ENCODE data around the gene GMPPB.

Gene GMPPB

DNA sequence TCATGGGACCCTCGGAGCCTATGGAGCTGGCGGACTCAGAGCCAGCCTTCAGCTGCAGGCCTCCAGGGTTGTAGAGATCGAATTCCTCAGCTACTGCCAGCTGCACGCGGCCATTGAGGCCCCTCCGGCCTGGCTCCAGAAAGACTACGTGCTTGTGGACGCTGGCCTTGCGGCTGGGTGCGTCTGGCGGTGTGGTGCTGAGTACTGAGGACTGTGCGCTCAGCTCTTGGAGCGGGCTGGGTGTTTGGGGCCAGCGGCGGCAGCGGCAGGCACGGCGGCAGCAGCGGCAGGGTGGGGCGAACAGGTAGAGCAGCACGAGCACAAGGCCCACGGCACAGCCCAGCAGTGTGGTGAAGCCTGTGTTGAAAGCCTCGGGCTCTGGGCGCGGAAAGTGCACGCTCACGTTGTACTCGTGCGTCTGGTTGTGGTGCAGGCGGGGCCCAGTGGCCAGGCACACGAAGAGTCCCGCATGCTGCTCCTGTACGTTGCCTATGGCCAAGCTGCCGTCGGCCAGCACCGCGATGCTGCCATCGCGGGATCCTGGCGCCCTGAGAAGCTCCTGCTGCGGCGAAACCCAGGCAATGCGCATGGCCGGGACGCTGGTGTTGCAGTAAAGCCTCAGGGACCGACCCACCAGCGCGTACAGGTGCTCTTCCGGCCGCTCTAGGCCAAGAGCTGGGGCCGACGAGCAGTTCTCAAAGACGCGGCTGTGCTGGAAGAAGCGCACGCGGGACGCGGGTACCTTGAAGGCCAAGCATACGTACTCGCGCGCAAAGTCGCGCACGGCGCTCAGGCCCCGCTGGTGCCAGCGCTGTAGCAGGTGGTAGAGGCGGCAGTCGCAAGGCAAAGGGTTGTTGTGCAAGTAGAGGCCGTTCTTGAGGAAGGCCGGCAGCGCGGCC lies 5.5 kb downstream of the GMPPB start:
- no peak for DNase-seq (ENCODE audit: low read depth)
- H3K4me3 ChIP-seq (ENCODE audit: low read depth, low read length) = no peak overlapping the region
- no peak for TF ChIP-seq CTCF (IDR thresholded peaks at IDR 0.05; ENCODE audit: control insufficient read depth, extremely low read depth, insufficient read depth)

DNA sequence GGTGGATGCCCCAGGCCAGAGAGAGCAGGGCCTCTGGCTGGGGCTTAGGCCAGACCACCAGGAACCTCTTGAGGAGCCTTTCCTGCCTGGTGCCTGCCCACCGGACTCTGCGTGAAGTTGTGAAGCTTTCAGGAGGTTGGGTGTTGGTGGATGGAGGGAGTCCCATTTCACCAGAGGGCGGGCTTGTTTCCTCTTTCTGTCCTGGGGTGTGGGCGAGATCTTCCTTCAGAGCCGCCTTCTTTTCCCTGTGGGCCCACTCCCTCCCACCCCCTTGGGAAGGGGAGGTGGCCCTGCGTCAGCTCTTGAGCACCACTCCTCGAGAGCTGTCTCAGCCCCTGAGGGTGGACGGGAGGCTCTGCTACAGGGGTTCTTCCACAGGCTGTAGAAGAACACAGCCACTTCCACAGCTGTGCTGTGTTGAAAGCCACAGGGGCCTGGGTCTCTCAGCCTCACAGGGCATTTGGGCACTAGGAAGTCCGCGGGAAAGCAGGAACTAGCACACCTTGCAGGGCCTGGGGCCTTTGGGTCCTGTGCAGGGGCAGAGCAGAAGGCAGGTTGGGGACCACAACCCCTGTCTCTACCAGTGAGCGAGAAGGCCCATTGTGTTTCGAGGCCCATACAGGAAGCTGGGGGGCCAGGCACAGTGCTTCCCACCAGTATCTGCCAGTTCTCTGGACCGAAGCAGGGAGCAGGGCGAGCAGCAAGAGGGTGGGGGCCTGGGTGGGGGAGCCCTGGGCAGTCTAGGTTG lies 6.4 kb downstream of the GMPPB start:
- no peak for DNase-seq (ENCODE audit: low read depth)
- H3K4me3 ChIP-seq (ENCODE audit: low read depth, low read length) = no peak overlapping the region
- no peak for TF ChIP-seq CTCF (IDR thresholded peaks at IDR 0.05; ENCODE audit: control insufficient read depth, extremely low read depth, insufficient read depth)

DNA sequence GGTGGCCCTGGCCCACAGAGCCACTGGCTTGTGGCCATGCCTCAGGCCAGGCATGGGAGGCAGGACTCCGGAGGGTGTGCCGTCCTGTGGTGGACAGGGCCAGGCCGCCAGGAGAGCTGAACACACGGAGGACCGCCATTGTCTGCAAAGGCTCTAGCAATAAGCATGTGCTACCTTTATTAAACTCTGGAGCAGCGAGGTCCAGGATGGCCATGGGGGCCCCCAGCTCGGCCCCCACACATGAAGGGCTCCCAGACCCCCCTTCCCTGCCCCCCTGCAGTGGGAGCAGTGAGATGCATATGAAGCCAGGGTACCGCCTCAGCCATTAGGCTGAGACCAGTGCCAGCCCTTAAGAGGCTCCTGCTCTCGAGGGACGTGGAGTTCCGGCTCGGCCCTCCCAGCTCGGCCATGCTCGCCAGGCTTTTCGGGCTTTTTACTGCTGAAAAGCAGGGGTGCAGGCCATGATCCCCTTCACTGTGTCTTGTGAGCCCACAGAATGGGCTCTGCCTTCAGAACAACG lies 7.0 kb downstream of the GMPPB start:
- TF ChIP-seq CTCF (IDR thresholded peaks at IDR 0.05; ENCODE audit: control insufficient read depth, extremely low read depth, insufficient read depth) = no peak
- no peak for DNase-seq (ENCODE audit: low read depth)
- H3K4me3 ChIP-seq (ENCODE audit: low read depth, low read length) = no peak overlapping the region

DNA sequence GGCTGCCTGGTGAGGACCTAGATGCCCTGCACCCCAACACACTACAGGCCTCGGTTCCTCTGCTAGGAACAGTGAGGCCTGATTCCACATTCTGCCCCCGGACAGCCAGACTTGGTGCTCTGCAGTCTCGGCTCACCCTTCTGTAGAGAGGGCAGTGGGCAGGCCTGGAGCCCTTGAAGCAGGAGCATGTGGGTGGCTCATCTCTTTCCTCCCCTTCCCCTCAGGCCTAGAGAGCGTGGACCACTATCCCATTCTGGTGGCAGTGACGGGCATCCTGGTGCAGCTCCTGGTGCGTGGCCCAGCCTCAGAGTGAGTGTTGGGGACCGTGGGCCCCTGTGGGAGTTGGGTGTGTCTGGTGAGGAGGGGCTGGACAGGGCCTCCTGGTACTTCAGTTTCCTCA lies 7.6 kb downstream of the GMPPB start:
- no peak for DNase-seq (ENCODE audit: low read depth)

GRCh38 chr3:49715611-49716121 lies 8.1 kb downstream of the GMPPB start:
- DNase-seq (ENCODE audit: low read depth) = no peak
- TF ChIP-seq CTCF (IDR thresholded peaks at IDR 0.05; ENCODE audit: control insufficient read depth, extremely low read depth, insufficient read depth) = no peak

More for the DNA sequence above, 7.6 kb downstream of the GMPPB start:
- no peak overlapping the region for H3K4me3 ChIP-seq (ENCODE audit: low read depth, low read length)
- no peak for TF ChIP-seq CTCF (IDR thresholded peaks at IDR 0.05; ENCODE audit: control insufficient read depth, extremely low read depth, insufficient read depth)

GRCh38 chr3:49714728-49715550 lies 8.8 kb downstream of the GMPPB start:
- TF ChIP-seq CTCF (IDR thresholded peaks at IDR 0.05; ENCODE audit: control insufficient read depth, extremely low read depth, insufficient read depth) = no peak
- DNase-seq (ENCODE audit: low read depth) = no peak

More at GRCh38 chr3:49715611-49716121, 8.1 kb downstream of the GMPPB start:
- no peak overlapping the region for H3K4me3 ChIP-seq (ENCODE audit: low read depth, low read length)

More at GRCh38 chr3:49714728-49715550, 8.8 kb downstream of the GMPPB start:
- no peak overlapping the region for H3K4me3 ChIP-seq (ENCODE audit: low read depth, low read length)
